ENCODE data around the gene ACTL10. TPM values are rescaled to one million over a fixed set of nuclear protein-coding genes. Genes with fewer than 3 reads are reported as not detected.
"Not testable (repeated sequence)": the region's sequence is repeated elsewhere in the genome, so short reads cannot be mapped to it uniquely, and the experiment has no call there.

Gene ACTL10
- not detected for polyA plus RNA-seq (2012; ENCODE audit: insufficient read depth, insufficient read length)

- H3K4me3 ChIP-seq (ENCODE audit: low read length) = no peak within 1 kb of the TSS
- DNase-seq (ENCODE audit: low read depth, low spot score) = no peak
Measured at GRCh38 chr20:33666293-33667244, at the start of gene ACTL10. TSS of gene ACTL10 (plus strand) at chr20:33666943. CDS start at chr20:33667498, 555 bp downstream.

- H3K4me3 ChIP-seq (ENCODE audit: low read length) = no peak overlapping the region
- no peak for DNase-seq (ENCODE audit: low read depth, low spot score)
Measured at GRCh38 chr20:33621717-33622400, 44.9 kb upstream of the ACTL10 start.

- H3K4me3 ChIP-seq (ENCODE audit: low read length) = no peak overlapping the region
- no peak for DNase-seq (ENCODE audit: low read depth, low spot score)
Measured at GRCh38 chr20:33622705-33623365, 43.9 kb upstream of the ACTL10 start.

GRCh38 chr20:33624399-33624798 lies 42.3 kb upstream of the ACTL10 start:
- DNase-seq (ENCODE audit: low read depth, low spot score) = no peak
- no peak overlapping the region for H3K4me3 ChIP-seq (ENCODE audit: low read length)

- no peak for DNase-seq (ENCODE audit: low read depth, low spot score)
Measured at GRCh38 chr20:33626190-33626589, 40.6 kb upstream of the ACTL10 start.

GRCh38 chr20:33627577-33628216 lies 39.0 kb upstream of the ACTL10 start:
- DNase-seq (ENCODE audit: low read depth, low spot score) = no peak
- no peak overlapping the region for H3K4me3 ChIP-seq (ENCODE audit: low read length)

More at GRCh38 chr20:33626190-33626589, 40.6 kb upstream of the ACTL10 start:
- no peak overlapping the region for H3K4me3 ChIP-seq (ENCODE audit: low read length)

- no peak for DNase-seq (ENCODE audit: low read depth, low spot score)
- no peak overlapping the region for H3K4me3 ChIP-seq (ENCODE audit: low read length)
Measured at GRCh38 chr20:33629533-33629932, 37.2 kb upstream of the ACTL10 start.

GRCh38 chr20:33629979-33630378 lies 36.8 kb upstream of the ACTL10 start:
- H3K4me3 ChIP-seq (ENCODE audit: low read length) = no peak overlapping the region
- no peak for DNase-seq (ENCODE audit: low read depth, low spot score)

GRCh38 chr20:33630507-33630906 lies 36.2 kb upstream of the ACTL10 start:
- no peak for DNase-seq (ENCODE audit: low read depth, low spot score)
- no peak overlapping the region for H3K4me3 ChIP-seq (ENCODE audit: low read length)

GRCh38 chr20:33631910-33632309 lies 34.8 kb upstream of the ACTL10 start:
- not testable (repeated sequence) for H3K4me3 ChIP-seq (ENCODE audit: low read length); DNase-seq (ENCODE audit: low read depth, low spot score)

GRCh38 chr20:33635341-33635740 lies 31.4 kb upstream of the ACTL10 start:
- H3K4me3 ChIP-seq (ENCODE audit: low read length) = no peak overlapping the region
- DNase-seq (ENCODE audit: low read depth, low spot score) = no peak

GRCh38 chr20:33636776-33637175 lies 30.0 kb upstream of the ACTL10 start:
- no peak for DNase-seq (ENCODE audit: low read depth, low spot score)
- H3K4me3 ChIP-seq (ENCODE audit: low read length) = no peak overlapping the region

GRCh38 chr20:33640287-33640686 lies 26.5 kb upstream of the ACTL10 start:
- DNase-seq (ENCODE audit: low read depth, low spot score) = no peak

GRCh38 chr20:33644313-33645071 lies 22.3 kb upstream of the ACTL10 start:
- DNase-seq (ENCODE audit: low read depth, low spot score) = no peak
- H3K4me3 ChIP-seq (ENCODE audit: low read length) = no peak overlapping the region

More at GRCh38 chr20:33640287-33640686, 26.5 kb upstream of the ACTL10 start:
- no peak overlapping the region for H3K4me3 ChIP-seq (ENCODE audit: low read length)

GRCh38 chr20:33645072-33645358 lies 21.7 kb upstream of the ACTL10 start:
- DNase-seq (ENCODE audit: low read depth, low spot score) = no peak

GRCh38 chr20:33645396-33645795 lies 21.3 kb upstream of the ACTL10 start:
- no peak overlapping the region for H3K4me3 ChIP-seq (ENCODE audit: low read length)
- no peak for DNase-seq (ENCODE audit: low read depth, low spot score)

More at GRCh38 chr20:33645072-33645358, 21.7 kb upstream of the ACTL10 start:
- H3K4me3 ChIP-seq (ENCODE audit: low read length) = no peak overlapping the region

- no peak overlapping the region for H3K4me3 ChIP-seq (ENCODE audit: low read length)
- DNase-seq (ENCODE audit: low read depth, low spot score) = no peak
Measured at GRCh38 chr20:33646191-33646590, 20.6 kb upstream of the ACTL10 start.

- H3K4me3 ChIP-seq (ENCODE audit: low read length); DNase-seq (ENCODE audit: low read depth, low spot score): not testable (repeated sequence)
Measured at GRCh38 chr20:33646959-33647602, 19.7 kb upstream of the ACTL10 start.
